SK-N-SH (cell line): Measurements from ENCODE around the gene SLC24A5. TPM values are rescaled to one million over a fixed set of nuclear protein-coding genes. Genes with fewer than 3 reads are reported as not detected.

Experiments used
- CTCF ChIA-PET: fragments of 300-600, 350-600 bp; formaldehyde crosslinking; extraction: SDS; loops from one replicate; lab custom pipeline; 2021; lab: Yijun Ruan, JAX
- POLR2A ChIA-PET: fragments of 350-600 bp; sonication (Branson Sonifier 250); formaldehyde crosslinking; extraction: SDS; loops from one replicate; lab custom pipeline; 2020; ENCODE audit warnings: antibody characterized with exemption, inconsistent platforms; lab: Yijun Ruan, JAX
- DNase-seq: peaks from one replicate; pipeline ENCODE4 v3.0.0; 2012
- H2AFZ ChIP-seq: fragments of 200-600 bp; sonication (generic); 2 replicates; pipeline ENCODE4 v1.8.1; 2016; ENCODE audit warnings: antibody characterized with exemption, mild to moderate bottlenecking, low read depth
- H3F3A ChIP-seq: fragments of 200-600 bp; sonication (generic); replicated peaks from 2 replicates; pipeline ENCODE3; 2016; ENCODE audit warnings: antibody characterized with exemption, mild to moderate bottlenecking; ENCODE audit not compliant: insufficient read depth
- H3K27ac ChIP-seq, 2 experiments: fragments of 200-500 bp in 1 of 2; fragments of 200-600 bp in 1 of 2; sonication (Bioruptor generic) in 1 of 2; sonication (generic), shearing (Covaris generic) in 1 of 2; 2 replicates each; pipeline versions ENCODE4 v1.5.1 to v1.6.1; 2014 to 2016; ENCODE audit warnings: low read depth in 2 of 2, inconsistent platforms in 1 of 2, low read length in 1 of 2, mild to moderate bottlenecking in 1 of 2, mixed read lengths in 1 of 2
- H3K27me3 ChIP-seq: fragments of 200-600 bp; sonication (generic), shearing (Covaris generic); 2 replicates; pipeline ENCODE4 v1.6.1; 2016; ENCODE audit warnings: mixed run types; ENCODE audit not compliant: insufficient read depth
- H3K36me3 ChIP-seq, 2 experiments: fragments of 200-500 bp in 1 of 2; fragments of 200-600 bp in 1 of 2; sonication (Bioruptor generic) in 1 of 2; sonication (generic) in 1 of 2; replicated peaks in 1 of 2; 2 replicates each; pipeline versions ENCODE3 to v1.5.1; 2014 to 2016; ENCODE audit warnings: low read length in 1 of 2, mild to moderate bottlenecking in 1 of 2; ENCODE audit not compliant: insufficient read depth in 2 of 2, control insufficient read depth in 1 of 2
- H3K4me1 ChIP-seq, 2 experiments: fragments of 200-500 bp in 1 of 2; fragments of 200-600 bp in 1 of 2; sonication (Bioruptor generic) in 1 of 2; sonication (generic), shearing (Covaris generic) in 1 of 2; 2 replicates each; pipeline versions ENCODE4 v1.5.1 to v1.6.1; 2014 to 2016; ENCODE audit warnings: low read depth in 1 of 2, low read length in 1 of 2, mixed run types in 1 of 2; ENCODE audit not compliant: insufficient read depth in 2 of 2, control insufficient read depth in 1 of 2
- H3K4me2 ChIP-seq: fragments of 200-600 bp; sonication (generic), shearing (Covaris generic); 2 replicates; pipeline ENCODE4 v1.6.1; 2017; ENCODE audit warnings: mixed run types
- H3K4me3 ChIP-seq, 2 experiments: fragments of 200-500 bp in 1 of 2; fragments of 200-600 bp in 1 of 2; sonication (Bioruptor generic) in 1 of 2; sonication (generic), shearing (Covaris generic) in 1 of 2; 2 replicates each; pipeline versions ENCODE4 v1.5.1 to v1.8.1; 2014 to 2016; ENCODE audit warnings: low read depth in 2 of 2, inconsistent platforms in 1 of 2, low read length in 1 of 2, mild to moderate bottlenecking in 1 of 2, mixed read lengths in 1 of 2, moderate library complexity in 1 of 2
- H3K79me2 ChIP-seq: fragments of 200-600 bp; sonication (generic); 2 replicates; pipeline ENCODE4 v1.8.1; 2017; ENCODE audit warnings: mild to moderate bottlenecking; ENCODE audit not compliant: insufficient read depth
- H3K9ac ChIP-seq: fragments of 200-600 bp; sonication (generic); 2 replicates; pipeline ENCODE4 v1.6.1; 2017; ENCODE audit warnings: mixed run types
- H3K9me2 ChIP-seq: fragments of 200-600 bp; sonication (generic); 2 replicates; pipeline ENCODE4 v1.6.1; 2017; ENCODE audit warnings: mixed run types
- H3K9me3 ChIP-seq: fragments of 200-600 bp; sonication (generic); 2 replicates; pipeline ENCODE4 v1.6.1; 2017; ENCODE audit warnings: mixed run types, mild to moderate bottlenecking, moderate library complexity
- H4K20me1 ChIP-seq: fragments of 200-600 bp; sonication (generic); 2 replicates; pipeline ENCODE4 v1.6.1; 2017; ENCODE audit warnings: mild to moderate bottlenecking, mixed run types; ENCODE audit not compliant: insufficient read depth
- FOXM1 ChIP-seq: IDR thresholded peaks from 2 replicates; pipeline ENCODE4 v1.4.0; 2012; ENCODE audit warnings: low read depth, mild to moderate bottlenecking
- IRF3 ChIP-seq: fragments of 150-350 bp; IDR thresholded peaks from 2 replicates; pipeline ENCODE4 v1.6.1; 2016; ENCODE audit warnings: mild to moderate bottlenecking, low read depth, low read length
- MEF2A ChIP-seq: IDR thresholded peaks from 2 replicates; pipeline ENCODE4 v1.4.0; 2012; ENCODE audit warnings: low read depth, borderline replicate concordance
- NRF1 ChIP-seq: IDR thresholded peaks from 2 replicates; pipeline ENCODE4 v1.6.1; 2012; ENCODE audit warnings: low read depth, mild to moderate bottlenecking, low read length
- REST ChIP-seq: IDR thresholded peaks from 2 replicates; pipeline ENCODE4 v1.6.1; 2012; ENCODE audit warnings: mild to moderate bottlenecking, low read depth, low read length, moderate library complexity
- RXRA ChIP-seq: IDR thresholded peaks from 2 replicates; pipeline ENCODE4 v1.4.0; 2012; ENCODE audit warnings: low read depth, mild to moderate bottlenecking, borderline replicate concordance
- SMC3 ChIP-seq: IDR thresholded peaks from 2 replicates; pipeline ENCODE4 v1.6.1; 2012; ENCODE audit warnings: low read depth, low read length, improper control_type of control experiment
- TCF12 ChIP-seq: IDR thresholded peaks from 2 replicates; pipeline ENCODE4 v1.4.0; 2012
- USF1 ChIP-seq: IDR thresholded peaks from 2 replicates; pipeline ENCODE4 v1.4.0; 2012; ENCODE audit warnings: low read depth, borderline replicate concordance
- YY1 ChIP-seq: IDR thresholded peaks from 2 replicates; pipeline ENCODE4 v1.4.0; 2012; ENCODE audit warnings: low read depth, mild to moderate bottlenecking
- ZBTB33 ChIP-seq: IDR thresholded peaks from 2 replicates; pipeline ENCODE4 v1.4.0; 2012; ENCODE audit warnings: low read depth, borderline replicate concordance
- WGBS: methylation state at CpG from one replicate; pipeline ENCODE4 v1.1.6; 2017; ENCODE audit warnings: low lambda C conversion rate; 5-methylcytosine and 5-hydroxymethylcytosine counted together
- polyA plus RNA-seq, 3 experiments: library from polyadenylated mRNA; depleted of rRNA; stranded (reverse); fragments of >200 nt; gene quantifications; 2 replicates each; pipeline ENCODE4 v1.2.3, GENCODE V29; 2012
- TF ChIP-seq, protein P1 (sequence below): IDR thresholded peaks from 2 replicates; pipeline ENCODE4; 2012

SLC24A5 gene
- polyA plus RNA-seq, 1 of the 3 experiments (the other 2 are of a cell fraction) = not detected

DNA sequence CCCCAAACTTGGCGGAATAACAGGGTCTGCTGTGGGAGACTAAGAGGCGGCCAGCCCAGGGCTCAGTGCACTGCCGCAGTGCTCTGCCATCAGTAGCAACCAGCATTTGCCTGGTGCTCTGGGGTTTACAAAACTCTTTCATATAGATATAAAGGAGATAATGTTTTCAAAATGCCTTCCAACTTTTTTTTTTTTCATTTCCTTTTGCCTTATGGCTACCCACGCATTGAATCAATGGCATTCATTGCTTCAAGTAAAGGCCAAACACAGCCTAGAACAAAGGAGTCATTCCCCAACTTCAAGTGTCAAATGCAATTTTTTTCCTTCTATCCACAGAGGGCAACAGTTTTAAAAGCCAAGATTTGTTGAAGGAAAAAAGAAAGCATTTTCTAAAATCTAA, 11.6 kb upstream of the SLC24A5 start:
- WGBS = 89% methylated on average over 4 of the region's 4 CpGs
- POLR2A ChIA-PET = no interaction called here
- H3F3A ChIP-seq = no peaks in the 10 kb centered on the region
- H3K27me3 ChIP-seq = no peaks in the 10 kb centered on the region
- H3K36me3 ChIP-seq = no peaks in the 10 kb centered on the region
- H3K4me3 ChIP-seq = no peak overlapping the region
- H3K9ac ChIP-seq = no peak overlapping the region
- no peak for TF ChIP-seq REST
- TF ChIP-seq, protein P1, sequence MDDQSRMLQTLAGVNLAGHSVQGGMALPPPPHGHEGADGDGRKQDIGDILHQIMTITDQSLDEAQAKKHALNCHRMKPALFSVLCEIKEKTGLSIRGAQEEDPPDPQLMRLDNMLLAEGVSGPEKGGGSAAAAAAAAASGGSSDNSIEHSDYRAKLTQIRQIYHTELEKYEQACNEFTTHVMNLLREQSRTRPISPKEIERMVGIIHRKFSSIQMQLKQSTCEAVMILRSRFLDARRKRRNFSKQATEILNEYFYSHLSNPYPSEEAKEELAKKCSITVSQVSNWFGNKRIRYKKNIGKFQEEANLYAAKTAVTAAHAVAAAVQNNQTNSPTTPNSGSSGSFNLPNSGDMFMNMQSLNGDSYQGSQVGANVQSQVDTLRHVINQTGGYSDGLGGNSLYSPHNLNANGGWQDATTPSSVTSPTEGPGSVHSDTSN = no peak
- no peak for TF ChIP-seq TCF12
- no peak for TF ChIP-seq NRF1
- TF ChIP-seq USF1 = no peak
- no peak for TF ChIP-seq FOXM1
- no peak for TF ChIP-seq IRF3
- no peak for TF ChIP-seq RXRA
- TF ChIP-seq YY1 = no peak
- no peak for TF ChIP-seq SMC3
- TF ChIP-seq MEF2A = no peak
- no peak for TF ChIP-seq ZBTB33
- H4K20me1 ChIP-seq = no peaks in the 10 kb centered on the region
- no peak overlapping the region for H2AFZ ChIP-seq
- H3K4me2 ChIP-seq = no peak overlapping the region
- no peaks in the 10 kb centered on the region for H3K9me2 ChIP-seq
- no peaks in the 10 kb centered on the region; a peak in 1 of 4 replicates for H3K4me1 ChIP-seq
- DNase-seq = no peak
- H3K27ac ChIP-seq = no peak overlapping the region
- no peaks in the 10 kb centered on the region for H3K79me2 ChIP-seq
- no peaks in the 10 kb centered on the region for H3K9me3 ChIP-seq
- CTCF ChIA-PET = interaction anchor here (1.4 kb wide), 2 partner anchors 11 to 141 kb away, joined by 4 read pairs; partner anchors contain the start of gene SLC24A5
